ENCODE results near the gene FGF14. TPM values are rescaled to one million over a fixed set of nuclear protein-coding genes. Genes with fewer than 3 reads are reported as not detected.
"Not testable (repeated sequence)": the region's sequence is repeated elsewhere in the genome, so short reads cannot be mapped to it uniquely, and the experiment has no call there.

FGF14 gene
- total RNA-seq, 2 experiments from 2014 or later: not detected

DNA sequence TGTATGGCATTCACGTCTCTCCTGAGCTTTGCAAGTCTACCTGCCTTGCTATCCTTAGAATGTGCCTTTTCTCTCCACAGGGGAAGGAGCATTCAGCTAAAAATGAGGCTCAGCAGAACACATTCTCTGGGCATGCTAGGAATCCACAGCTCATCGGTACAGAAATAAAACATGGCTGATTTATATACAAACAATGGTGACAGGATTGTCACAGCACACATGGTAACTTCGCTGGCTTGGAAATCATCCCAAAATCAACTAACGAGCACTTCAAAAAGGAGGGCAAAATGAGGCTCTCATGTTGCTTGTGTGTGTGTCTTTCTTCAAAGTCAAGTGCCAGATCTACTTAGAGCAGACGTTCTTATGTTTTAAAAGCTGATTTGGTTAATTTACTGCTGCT lies 373.0 kb downstream of the FGF14 start:
- no peak for DNase-seq
- no peaks in the 10 kb centered on the region for H3K9me3 Mint-ChIP-seq
- H3K4me1 Mint-ChIP-seq (ENCODE audit: low read depth): no peaks in the 10 kb centered on the region
- ChIA-PET POLR2A (no interaction called here), CTCF (interaction anchor here (0.8 kb wide), 1 partner anchor 9 kb away, joined by 3 read pairs; no protein-coding TSS in a partner anchor)
- H3K27me3 Mint-ChIP-seq: peaks cover 3% of the 10 kb centered on the region
- intact Hi-C loops (cut with micrococcal nuclease): no loop called here
- no peak overlapping the region for H3K4me3 Mint-ChIP-seq
- no peaks in the 10 kb centered on the region for H3K36me3 Mint-ChIP-seq
- no peak overlapping the region for H3K27ac Mint-ChIP-seq

DNA sequence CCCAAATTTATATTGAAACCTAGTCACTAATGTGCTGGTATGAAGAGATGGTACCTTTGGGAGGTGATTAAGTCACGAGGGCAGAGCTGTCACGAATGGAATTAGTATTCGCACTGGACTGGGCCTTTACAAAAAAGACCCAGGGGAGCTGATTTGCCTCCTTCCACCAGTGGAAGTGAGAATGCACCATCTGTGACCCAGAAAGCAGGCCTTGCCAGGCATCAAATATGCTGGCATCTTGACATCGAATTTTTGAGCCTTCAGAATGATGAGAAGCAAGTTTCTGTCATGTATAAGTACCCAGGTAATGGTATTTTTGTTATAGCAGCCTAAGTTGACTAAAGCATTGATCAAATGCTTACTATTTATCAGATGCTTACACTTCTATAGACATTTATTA lies 373.6 kb downstream of the FGF14 start:
- H3K36me3 Mint-ChIP-seq: no peaks in the 10 kb centered on the region
- H3K9me3 Mint-ChIP-seq: no peaks in the 10 kb centered on the region
- ChIA-PET POLR2A (no interaction called here), CTCF (no interaction called here)
- peaks cover 3% of the 10 kb centered on the region for H3K27me3 Mint-ChIP-seq
- H3K4me3 Mint-ChIP-seq: no peak overlapping the region
- no peak for DNase-seq
- no peak overlapping the region for H3K27ac Mint-ChIP-seq
- intact Hi-C loops (cut with micrococcal nuclease): no loop called here
- no peaks in the 10 kb centered on the region for H3K4me1 Mint-ChIP-seq (ENCODE audit: low read depth)

- intact Hi-C loops (cut with micrococcal nuclease): no loop called here
- no peak for DNase-seq
- ChIA-PET CTCF (no interaction called here), POLR2A (no interaction called here)
- Mint-ChIP-seq H3K4me1 (ENCODE audit: low read depth) (no peaks in the 10 kb centered on the region), H3K36me3 (no peaks in the 10 kb centered on the region), H3K4me3 (no peak overlapping the region), H3K27ac (no peak overlapping the region), H3K9me3 (peaks cover 20% of the 10 kb centered on the region), H3K27me3 (no peaks in the 10 kb centered on the region)
Observed at GRCh38 chr13:102021777-102022176, 380.1 kb downstream of the FGF14 start.

DNA sequence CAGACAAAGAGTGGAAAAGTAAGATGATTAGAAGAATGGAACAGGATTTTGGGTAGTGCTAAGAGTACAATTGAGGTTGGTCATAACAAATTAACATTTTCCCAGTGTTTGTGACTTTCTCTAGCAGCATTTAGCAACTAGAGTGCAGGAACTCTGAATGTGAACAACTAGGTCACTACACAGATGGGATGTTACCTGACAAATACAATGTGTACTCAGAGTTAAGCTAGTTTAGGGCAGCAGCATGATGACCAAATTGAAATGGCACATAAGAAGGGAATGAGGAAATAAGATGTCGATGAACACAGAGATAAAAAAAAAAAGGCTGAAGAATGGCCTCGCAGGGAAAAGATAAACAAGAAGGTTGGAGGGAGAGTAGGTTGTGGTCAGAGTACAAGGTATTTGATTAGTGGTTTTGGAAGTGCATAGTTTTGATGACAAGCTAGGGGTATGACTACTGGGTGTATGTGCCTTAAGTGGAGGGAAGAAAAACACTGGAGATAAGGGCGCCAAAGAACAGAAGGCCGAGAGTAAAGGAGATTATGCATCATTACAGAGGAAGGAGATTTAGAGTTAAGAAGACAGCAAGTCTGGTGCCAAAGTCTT lies 381.1 kb downstream of the FGF14 start:
- no peak for DNase-seq
- intact Hi-C loops (cut with micrococcal nuclease): no loop called here
- Mint-ChIP-seq H3K36me3 (no peaks in the 10 kb centered on the region), H3K4me1 (ENCODE audit: low read depth) (no peaks in the 10 kb centered on the region), H3K27me3 (no peaks in the 10 kb centered on the region), H3K27ac (no peak overlapping the region), H3K4me3 (no peak overlapping the region), H3K9me3 (peaks cover 23% of the 10 kb centered on the region)
- ChIA-PET CTCF (no interaction called here), POLR2A (no interaction called here)

- no peak for DNase-seq
- no peak overlapping the region for H3K27ac Mint-ChIP-seq
- POLR2A ChIA-PET: no interaction called here
- H3K27me3 Mint-ChIP-seq: no peaks in the 10 kb centered on the region
- H3K9me3 Mint-ChIP-seq: peaks cover 23% of the 10 kb centered on the region
- no peak overlapping the region for H3K4me3 Mint-ChIP-seq
- H3K36me3 Mint-ChIP-seq: no peaks in the 10 kb centered on the region
- CTCF ChIA-PET: no interaction called here
- intact Hi-C loops (cut with micrococcal nuclease): no loop called here
- H3K4me1 Mint-ChIP-seq (ENCODE audit: low read depth): no peaks in the 10 kb centered on the region
Observed at GRCh38 chr13:102018716-102019115, 383.1 kb downstream of the FGF14 start.

- ChIA-PET POLR2A (no interaction called here), CTCF (no interaction called here)
- Mint-ChIP-seq H3K36me3 (no peaks in the 10 kb centered on the region), H3K27me3 (no peaks in the 10 kb centered on the region), H3K9me3 (peaks cover 23% of the 10 kb centered on the region), H3K4me1 (ENCODE audit: low read depth) (no peaks in the 10 kb centered on the region), H3K27ac (no peak overlapping the region), H3K4me3 (no peak overlapping the region)
- DNase-seq: no peak
- intact Hi-C loops (cut with micrococcal nuclease): no loop called here
Observed at GRCh38 chr13:102017248-102017647, 384.6 kb downstream of the FGF14 start.

GRCh38 chr13:102012299-102013293 lies 389.3 kb downstream of the FGF14 start:
- no peak overlapping the region for H3K4me3 Mint-ChIP-seq
- POLR2A ChIA-PET: no interaction called here
- peaks cover 11% of the 10 kb centered on the region for H3K9me3 Mint-ChIP-seq

DNA sequence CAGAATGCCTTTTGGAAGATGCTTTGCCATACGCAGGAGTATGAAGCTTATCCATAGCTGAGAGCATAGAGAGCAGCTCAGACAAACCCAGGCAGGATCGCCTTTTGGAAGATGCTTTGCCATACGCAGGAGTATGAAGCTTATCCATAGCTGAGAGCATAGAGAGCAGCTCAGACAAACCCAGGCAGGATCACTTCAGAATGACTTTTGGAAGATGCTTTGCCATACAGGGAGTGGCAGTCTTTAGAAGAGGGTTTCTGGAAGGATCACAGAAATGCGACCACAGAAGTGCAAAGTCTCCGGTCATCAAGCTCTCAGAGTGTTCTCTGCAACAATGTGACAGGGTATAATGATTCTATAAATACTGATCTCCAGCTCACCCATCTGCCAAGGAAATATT lies 390.4 kb downstream of the FGF14 start:
- H3K4me3 Mint-ChIP-seq; H3K27ac Mint-ChIP-seq; POLR2A ChIA-PET; CTCF ChIA-PET; DNase-seq; H3K4me1 Mint-ChIP-seq (ENCODE audit: low read depth); H3K36me3 Mint-ChIP-seq; H3K27me3 Mint-ChIP-seq; intact Hi-C loops (cut with micrococcal nuclease); H3K9me3 Mint-ChIP-seq: not testable (repeated sequence)

More at GRCh38 chr13:102012299-102013293, 389.3 kb downstream of the FGF14 start:
- intact Hi-C loops (cut with micrococcal nuclease): no loop called here
- no peak for DNase-seq
- Mint-ChIP-seq H3K27me3 (no peaks in the 10 kb centered on the region), H3K36me3 (no peaks in the 10 kb centered on the region), H3K27ac (no peak overlapping the region), H3K4me1 (ENCODE audit: low read depth) (no peaks in the 10 kb centered on the region)
- CTCF ChIA-PET: no interaction called here

- DNase-seq: no peak
- POLR2A ChIA-PET: no interaction called here
- no peak overlapping the region for H3K4me3 Mint-ChIP-seq
- H3K36me3 Mint-ChIP-seq: no peaks in the 10 kb centered on the region
- intact Hi-C loops (cut with micrococcal nuclease): no loop called here
- CTCF ChIA-PET: no interaction called here
- H3K27ac Mint-ChIP-seq: no peak overlapping the region
- H3K27me3 Mint-ChIP-seq: no peaks in the 10 kb centered on the region
- no peaks in the 10 kb centered on the region for H3K4me1 Mint-ChIP-seq (ENCODE audit: low read depth)
- H3K9me3 Mint-ChIP-seq: no peaks in the 10 kb centered on the region
Observed at GRCh38 chr13:102003848-102004570, 397.8 kb downstream of the FGF14 start.

- H3K27me3 Mint-ChIP-seq: no peaks in the 10 kb centered on the region
- H3K36me3 Mint-ChIP-seq: no peaks in the 10 kb centered on the region
- DNase-seq: no peak
- H3K27ac Mint-ChIP-seq: no peak overlapping the region
- no peaks in the 10 kb centered on the region for H3K4me1 Mint-ChIP-seq (ENCODE audit: low read depth)
- CTCF ChIA-PET: interaction anchor here (1.0 kb wide), 1 partner anchor 10 kb away, joined by 3 read pairs; no protein-coding TSS in a partner anchor
- POLR2A ChIA-PET: no interaction called here
- H3K4me3 Mint-ChIP-seq: no peak overlapping the region
- intact Hi-C loops (cut with micrococcal nuclease): no loop called here
- no peaks in the 10 kb centered on the region for H3K9me3 Mint-ChIP-seq
Observed at GRCh38 chr13:102002287-102002686, 399.6 kb downstream of the FGF14 start.

- ChIA-PET CTCF (no interaction called here), POLR2A (no interaction called here)
- Mint-ChIP-seq H3K4me3 (no peak overlapping the region), H3K4me1 (ENCODE audit: low read depth) (no peaks in the 10 kb centered on the region), H3K27me3 (no peaks in the 10 kb centered on the region), H3K36me3 (no peaks in the 10 kb centered on the region), H3K9me3 (no peaks in the 10 kb centered on the region), H3K27ac (no peak overlapping the region)
- intact Hi-C loops (cut with micrococcal nuclease): no loop called here
- DNase-seq: no peak
Observed at GRCh38 chr13:102000764-102001163, 401.1 kb downstream of the FGF14 start.

DNA sequence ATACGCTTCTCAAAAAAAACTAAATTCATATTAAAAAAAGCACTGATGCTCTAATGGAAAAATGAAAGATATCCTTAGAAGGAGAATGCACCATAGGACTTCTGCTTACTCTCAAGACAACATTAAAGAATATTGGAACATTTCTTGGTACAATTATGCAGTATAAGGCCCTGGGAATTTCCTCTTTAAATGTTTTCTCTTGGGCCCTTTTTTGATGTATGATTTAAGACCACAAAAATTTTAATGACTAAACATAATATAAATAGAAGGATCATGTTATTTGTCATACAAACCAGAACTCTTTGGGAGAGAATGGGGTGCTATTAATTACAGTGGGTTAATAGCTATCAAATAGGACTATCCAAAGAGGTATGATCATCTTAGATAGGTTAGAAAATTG lies 403.7 kb downstream of the FGF14 start:
- no peak overlapping the region for H3K27ac Mint-ChIP-seq
- no peak for DNase-seq
- H3K27me3 Mint-ChIP-seq: no peaks in the 10 kb centered on the region
- H3K36me3 Mint-ChIP-seq: no peaks in the 10 kb centered on the region
- ChIA-PET POLR2A (no interaction called here), CTCF (interaction anchor here (1.4 kb wide), 1 partner anchor 28 kb away, joined by 3 read pairs; no protein-coding TSS in a partner anchor)
- no peaks in the 10 kb centered on the region for H3K4me1 Mint-ChIP-seq (ENCODE audit: low read depth)
- H3K4me3 Mint-ChIP-seq: no peak overlapping the region
- no peaks in the 10 kb centered on the region for H3K9me3 Mint-ChIP-seq
- intact Hi-C loops (cut with micrococcal nuclease): no loop called here

All from activated CD4-positive, alpha-beta memory T cell treated with anti-CD3 and anti-CD28 coated beads for 36 hours (primary cell).